HUDEP-2 (cell line): ENCODE data around the gene GNB1.

Experiments used
- DNase-seq, 76 experiments: peaks; one replicate each; lab custom pipeline; 2025; ENCODE audit not compliant: unreplicated experiment in 76 of 76; lab: John Stamatoyannopoulos, UW

Gene GNB1

GRCh38 chr1:1786836-1787605 is 103.9 kb downstream of the GNB1 start:
- DNase-seq: no peak

GRCh38 chr1:1785666-1786065 is 105.2 kb downstream of the GNB1 start:
- DNase-seq: no peak

DNA sequence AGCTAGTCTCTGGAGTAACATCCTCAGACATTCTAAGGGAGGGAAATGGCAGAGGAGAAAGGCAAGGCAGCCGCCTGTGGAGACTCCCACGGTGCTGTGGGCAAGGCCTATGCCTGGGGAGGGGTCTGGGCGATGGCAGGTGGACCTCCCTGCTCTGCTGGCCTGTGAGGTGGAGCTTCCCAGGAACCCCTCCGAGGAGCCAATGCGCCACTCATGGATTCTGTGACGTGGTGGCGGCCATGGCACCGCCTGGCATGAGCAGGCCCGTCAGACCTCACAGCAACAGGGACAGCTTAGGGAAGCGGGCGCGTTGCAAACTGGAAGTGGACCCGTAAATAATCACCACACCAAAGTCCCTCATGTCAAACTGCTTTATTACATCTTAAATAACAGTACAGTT is 106.0 kb downstream of the GNB1 start:
- DNase-seq: no peak

DNA sequence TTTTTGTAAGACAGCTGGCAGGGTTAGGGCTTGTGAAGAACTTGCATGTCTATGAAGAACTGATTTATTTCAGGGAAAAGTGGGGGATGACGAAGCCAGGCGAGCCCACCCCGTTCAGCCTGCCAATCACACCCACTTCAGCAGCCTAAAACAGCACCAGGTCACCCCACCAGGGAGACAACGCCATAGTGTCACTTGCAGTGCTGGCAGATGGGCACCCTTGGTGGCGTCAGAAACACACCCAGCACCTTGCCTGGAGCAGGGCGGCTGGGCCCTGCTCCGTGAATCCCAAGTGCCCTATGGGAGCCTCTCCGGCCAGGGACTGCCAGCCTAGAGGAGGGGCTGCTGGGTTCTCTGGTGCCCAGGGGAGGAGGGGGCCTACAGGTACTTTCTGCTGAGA is 107.6 kb downstream of the GNB1 start:
- no peak for DNase-seq

DNA sequence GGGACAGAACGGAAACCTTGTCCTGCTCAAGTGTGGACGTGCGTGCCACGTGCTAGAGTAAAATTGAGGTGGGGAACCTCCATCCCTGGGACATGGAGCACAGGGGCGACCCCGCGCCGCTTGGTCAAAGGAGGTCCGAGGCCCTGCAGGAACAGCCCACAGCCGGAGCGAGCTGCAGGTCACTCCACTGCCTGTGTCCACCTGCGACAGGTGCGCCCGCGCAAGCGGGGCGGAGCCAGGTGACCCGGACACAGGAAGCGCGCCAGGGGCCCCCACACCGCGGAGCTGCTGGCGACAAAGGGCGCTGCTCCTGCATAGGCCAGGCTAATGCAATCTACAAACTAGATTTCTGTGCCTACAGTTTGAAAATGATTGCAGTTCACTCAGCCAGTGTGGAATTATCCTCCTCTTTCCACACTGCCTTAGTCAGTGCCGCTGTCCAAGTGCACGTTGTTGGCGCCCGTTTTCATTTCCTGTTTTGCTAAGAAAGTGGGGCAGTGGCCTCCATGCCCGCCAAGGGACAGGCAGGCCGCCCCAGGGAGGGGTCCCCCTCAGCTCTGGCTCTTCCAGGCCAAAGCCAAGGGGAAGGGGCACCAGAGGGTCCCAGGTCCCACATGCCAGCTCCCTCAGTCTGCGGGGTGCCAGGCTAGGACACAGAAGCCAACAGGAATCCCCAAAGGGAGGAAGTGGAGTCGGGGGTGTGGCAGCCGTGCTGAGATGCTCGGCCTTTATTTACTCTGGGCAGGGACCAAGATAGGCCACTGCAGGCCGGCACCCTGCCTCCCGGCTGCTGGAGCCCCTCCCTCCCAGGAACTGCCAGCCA is 108.3 kb downstream of the GNB1 start:
- peak in 1 of 76 experiments; percentile 6 for DNase-seq

DNA sequence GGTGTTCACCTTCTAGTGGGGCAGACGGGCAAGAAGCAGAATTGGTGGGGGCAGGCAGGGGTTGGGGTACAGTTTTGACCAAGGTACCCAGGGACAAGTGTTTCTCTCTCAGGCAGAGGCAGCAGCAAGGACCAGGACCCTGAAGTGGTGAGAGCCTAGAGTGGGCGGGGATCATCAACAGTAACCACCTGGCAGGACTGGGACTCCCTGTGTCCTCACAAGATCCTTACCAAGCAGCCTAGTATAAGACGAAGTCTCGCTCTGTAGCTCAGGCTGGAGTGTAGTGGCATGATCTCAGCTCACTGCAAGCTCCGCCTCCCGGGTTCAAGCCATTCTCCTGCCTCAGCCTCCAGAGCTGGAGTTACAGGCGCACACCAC is 109.4 kb downstream of the GNB1 start:
- DNase-seq: no peak

- no peak for DNase-seq
These were observed 110.0 kb downstream of the GNB1 start for GRCh38 chr1:1780598-1781525.

DNA sequence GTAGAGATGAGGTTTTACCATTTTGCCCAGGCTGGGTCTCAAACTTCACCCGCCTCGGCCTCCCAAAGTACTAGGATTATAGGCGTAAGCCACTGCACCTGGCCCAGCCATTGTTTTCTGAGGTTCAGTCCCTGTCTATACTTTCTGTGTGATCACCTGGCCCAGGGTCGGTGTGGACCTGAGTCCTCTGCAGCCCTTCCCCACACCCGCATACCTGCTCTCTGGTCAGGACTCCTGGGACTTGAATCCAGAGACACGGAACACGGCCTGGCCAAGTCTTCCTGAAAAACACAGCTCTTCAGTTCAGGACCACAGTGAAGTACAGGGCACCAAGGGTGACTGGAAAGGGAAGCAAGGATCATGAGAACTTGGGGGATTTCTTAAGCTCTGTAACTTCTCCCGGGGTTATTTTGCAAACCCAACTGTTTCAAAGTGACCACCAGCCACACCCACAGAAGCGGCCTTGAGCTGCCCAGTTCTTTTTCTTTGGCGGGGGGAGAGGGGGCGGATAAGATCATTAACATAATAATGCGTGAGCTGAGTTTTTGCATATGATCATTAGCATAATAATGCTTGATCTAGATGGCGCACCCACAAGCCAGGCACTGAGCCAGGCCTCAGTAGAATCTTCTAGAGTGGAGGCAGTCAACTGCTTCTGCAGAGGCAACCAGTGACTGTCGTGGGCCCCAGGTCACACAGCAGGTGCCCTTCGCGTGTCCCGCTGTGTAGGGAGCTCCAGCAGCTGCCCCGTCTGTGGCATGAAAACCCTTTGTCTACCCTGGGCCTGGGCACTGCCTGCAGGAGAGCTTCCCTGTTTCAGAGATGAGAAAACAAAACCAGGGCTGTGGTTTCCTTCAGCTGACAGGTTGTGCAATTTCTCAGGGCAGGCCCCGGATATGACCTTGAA is 110.9 kb downstream of the GNB1 start:
- DNase-seq: peak in 68 of 76 experiments; percentile 11 to 72 (median 43)

DNA sequence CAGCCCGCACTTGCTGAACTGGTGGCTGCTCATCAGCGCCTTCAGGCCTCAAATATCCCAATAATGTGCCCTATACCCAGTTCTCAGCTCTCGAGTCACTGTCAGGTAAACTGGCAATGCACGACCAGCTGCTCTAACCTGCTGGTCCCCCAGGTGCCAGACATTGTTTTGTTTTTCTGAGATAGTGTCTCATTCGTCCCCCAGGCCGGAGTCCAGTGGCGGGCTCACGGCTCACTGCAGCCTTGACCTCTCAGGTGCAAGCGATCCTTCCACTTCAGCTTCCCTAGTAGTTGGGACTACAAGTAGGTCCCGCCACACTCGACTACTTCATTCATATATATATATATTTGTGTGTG is 111.6 kb downstream of the GNB1 start:
- DNase-seq: peak in 1 of 76 experiments; percentile 35

GRCh38 chr1:1778663-1779319 is 112.1 kb downstream of the GNB1 start:
- peak in 62 of 76 experiments; percentile 8 to 75 (median 48) for DNase-seq

DNA sequence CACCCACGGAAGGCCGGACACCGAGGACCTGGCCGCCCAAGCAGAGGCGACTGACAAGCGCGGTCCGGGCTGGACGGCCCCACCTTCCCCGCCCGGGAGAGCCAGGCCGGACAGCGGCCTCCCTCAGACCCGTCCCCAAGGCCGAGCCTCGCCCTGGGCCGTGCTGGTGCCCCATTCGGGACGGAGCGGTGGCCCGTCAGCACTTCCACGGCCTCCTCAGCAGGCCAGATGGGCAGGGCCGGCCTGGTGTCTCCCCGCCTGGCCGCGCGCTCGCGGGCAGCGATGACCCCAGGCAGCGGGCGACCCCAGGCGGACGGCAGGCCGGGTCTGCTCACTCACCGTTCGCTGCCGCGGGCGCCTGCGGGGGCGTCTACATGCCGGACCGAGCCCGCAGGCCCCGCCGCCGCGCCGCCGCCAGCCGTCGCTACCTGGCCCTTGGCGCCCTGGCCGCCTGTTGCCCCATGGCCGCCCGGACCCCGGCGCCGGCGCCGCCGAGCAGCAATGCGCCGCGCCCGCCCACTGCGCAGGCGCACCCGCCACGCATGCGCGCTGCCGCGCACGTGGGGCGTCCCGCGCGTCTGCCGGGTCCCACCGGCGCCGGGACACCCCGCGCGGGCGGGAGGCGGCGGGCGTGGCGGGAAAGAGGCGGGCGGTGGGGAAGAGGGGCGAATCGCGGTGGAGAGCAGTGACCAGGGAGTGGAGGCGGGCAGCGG is 112.8 kb downstream of the GNB1 start, which contains the start of gene NADK:
Gene NADK (minus strand): TSS at position 521 of the 713 bp plus-strand sequence. CDS start 13,064 bp downstream, outside the sequence.
- DNase-seq: peak in 53 of 76 experiments; percentile 6 to 73 (median 39)

GRCh38 chr1:1777583-1777899 is 113.3 kb downstream of the GNB1 start:
- DNase-seq: peak in 9 of 76 experiments; percentile 8 to 28 (median 15)

DNA sequence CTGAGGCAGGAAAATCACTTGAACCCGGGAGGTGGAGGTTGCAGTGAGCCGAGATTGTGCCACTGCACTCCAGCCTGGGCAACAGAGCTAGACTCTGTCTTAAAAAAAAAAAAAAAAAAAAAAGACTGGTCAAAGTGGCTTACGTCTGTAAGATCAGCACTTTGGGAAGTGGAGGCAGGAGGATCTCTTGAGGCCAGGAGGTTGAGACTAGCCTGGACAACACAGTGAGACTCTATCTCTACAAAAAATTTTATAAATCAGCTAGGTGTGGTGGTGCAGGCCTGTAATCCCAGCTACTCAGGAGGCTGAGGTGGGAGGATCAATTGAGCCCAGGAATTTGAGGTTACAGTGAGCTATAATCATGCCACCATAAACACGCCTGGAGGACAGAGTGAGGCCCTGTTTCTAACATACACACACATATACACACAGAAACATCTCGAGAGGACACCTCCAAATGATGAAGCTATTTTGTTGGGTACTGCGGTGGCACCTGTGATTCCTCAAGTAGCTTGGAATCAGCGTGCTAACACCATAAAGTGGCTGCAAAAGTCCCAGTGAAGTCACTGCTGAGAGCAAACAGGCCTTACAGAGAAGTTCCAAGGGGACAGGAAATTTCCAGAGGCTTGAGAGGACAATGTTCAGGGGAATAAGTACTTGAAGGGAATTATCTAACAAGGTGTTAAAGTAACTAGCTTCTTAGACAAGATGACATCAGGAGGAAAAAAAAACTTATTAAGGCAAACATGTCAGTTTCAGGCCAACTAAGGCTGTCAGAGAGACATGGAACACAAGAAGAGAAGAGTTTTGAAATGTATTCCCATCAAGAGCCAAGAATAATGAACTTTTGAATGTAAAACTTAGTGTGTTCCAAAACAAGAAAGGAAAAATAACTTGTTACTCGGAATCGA is 114.0 kb downstream of the GNB1 start:
- DNase-seq: no peak

DNA sequence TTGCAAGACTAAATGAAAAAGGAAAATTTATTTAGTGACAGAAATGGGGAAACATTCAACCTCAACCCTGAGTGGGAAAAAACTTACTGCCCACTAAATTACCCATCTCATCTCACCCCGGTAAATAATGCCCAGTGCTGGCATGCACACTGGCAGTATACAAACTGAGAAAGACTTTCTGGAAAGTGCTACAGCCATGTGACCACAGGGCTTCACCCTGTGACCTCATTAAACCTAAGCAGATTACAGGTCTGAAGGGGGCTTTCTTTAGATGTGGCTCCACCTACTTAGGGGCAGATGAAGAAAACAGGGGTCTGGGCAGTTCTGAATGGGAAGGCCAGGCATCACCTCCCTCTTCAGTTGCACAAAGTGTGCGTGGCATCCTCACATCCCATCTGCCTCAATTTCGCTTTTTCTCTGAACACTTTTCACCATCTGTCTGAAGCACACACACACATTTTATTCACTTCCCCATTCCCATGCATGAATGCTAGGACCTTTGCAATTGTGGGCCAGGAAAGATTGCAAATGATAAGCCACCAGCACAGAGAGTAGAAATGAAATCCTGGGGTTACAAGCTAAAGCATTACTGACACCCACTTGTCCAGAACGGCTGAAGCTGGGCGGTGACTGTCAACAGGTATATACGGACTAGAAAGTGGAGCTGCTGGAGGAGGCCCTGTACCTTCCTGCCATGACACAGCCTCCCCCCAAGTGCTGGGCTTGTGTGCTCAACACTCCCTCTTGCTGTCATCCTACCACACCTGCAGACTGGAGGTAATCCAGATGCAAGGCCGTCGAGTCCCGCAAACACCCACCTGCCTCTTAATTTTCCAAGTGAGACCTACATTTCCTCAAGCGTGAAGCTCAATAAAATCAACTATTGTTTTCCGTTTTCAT is 115.3 kb downstream of the GNB1 start:
- DNase-seq: no peak

DNA sequence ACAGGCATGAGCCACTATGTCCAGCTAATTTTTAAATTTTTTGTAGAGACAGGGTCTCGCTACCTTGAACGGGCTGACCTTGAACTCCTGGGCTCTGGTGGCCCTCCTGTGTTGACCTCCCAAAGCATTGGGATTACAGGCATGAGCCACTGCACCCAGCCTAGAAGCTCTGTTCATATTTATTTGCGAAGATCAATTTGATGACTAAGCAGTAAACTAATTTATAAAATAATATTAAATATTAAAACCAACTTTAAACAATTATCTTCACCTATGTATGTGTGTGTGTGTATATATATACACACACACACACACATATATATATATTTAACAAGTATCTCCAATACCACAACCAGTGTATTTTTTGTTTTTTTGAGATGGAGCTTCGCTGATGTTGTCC is 117.0 kb downstream of the GNB1 start:
- DNase-seq: no peak

- DNase-seq: no peak
These were observed 119.8 kb downstream of the GNB1 start for GRCh38 chr1:1771096-1771495.

DNA sequence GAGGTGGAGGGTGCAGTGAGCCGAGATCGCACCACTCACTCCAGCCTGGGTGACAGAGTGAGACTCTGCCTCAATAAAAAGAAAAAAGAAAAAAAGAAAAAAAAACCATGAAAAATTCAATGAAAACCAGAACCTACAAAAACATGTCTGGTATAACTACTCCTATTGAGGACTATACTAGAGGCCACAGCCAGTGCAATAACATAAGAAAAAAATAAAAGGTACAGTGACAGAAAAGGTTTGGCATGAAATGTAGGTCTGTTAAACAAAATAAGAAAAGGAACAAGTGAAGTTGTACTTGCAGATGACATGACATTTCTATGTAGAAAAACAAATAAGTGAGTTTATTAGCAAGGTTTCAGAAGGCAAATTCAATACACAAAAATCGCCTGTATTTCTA is 120.8 kb downstream of the GNB1 start:
- no peak for DNase-seq
